B cell (primary cell): ENCODE data around the gene DYNLT2.

Experiments
- EZH2 ChIP-seq: IDR thresholded peaks from 2 replicates; pipeline ENCODE4 v1.6.1; 2012; ENCODE audit warnings: borderline replicate concordance, low read depth, mild to moderate bottlenecking, moderate library complexity, low read length; ENCODE audit not compliant: insufficient read depth, poor library complexity, severe bottlenecking
- TF ChIP-seq, protein P1 (sequence below): fragments of 200-600 bp; IDR thresholded peaks from one replicate; pipeline ENCODE4 v1.8.0; 2022; ENCODE audit warnings: antibody characterized with exemption, mild to moderate bottlenecking

DNA sequence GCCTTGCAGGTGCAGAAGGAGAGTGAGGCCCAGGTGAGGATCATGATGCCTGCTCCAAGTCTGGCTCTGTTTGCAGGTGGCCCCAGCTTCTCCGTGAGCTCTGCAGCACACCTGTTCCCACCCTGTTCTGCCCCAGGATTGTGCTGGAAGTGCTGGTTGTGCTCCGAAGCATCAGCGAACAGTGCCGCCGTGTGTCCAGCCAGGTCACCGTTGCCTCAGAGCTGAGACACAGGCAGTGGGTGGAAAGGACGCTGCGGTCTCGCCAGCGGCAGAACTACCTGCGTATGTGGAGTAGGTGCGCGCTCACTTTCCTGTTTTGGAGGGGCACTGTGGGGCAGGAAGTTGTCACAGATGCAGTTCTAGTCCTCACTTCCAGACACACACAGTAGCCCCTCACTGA is 25.0 kb upstream of the DYNLT2 start:
- no peak for TF ChIP-seq EZH2
- TF ChIP-seq, protein P1, sequence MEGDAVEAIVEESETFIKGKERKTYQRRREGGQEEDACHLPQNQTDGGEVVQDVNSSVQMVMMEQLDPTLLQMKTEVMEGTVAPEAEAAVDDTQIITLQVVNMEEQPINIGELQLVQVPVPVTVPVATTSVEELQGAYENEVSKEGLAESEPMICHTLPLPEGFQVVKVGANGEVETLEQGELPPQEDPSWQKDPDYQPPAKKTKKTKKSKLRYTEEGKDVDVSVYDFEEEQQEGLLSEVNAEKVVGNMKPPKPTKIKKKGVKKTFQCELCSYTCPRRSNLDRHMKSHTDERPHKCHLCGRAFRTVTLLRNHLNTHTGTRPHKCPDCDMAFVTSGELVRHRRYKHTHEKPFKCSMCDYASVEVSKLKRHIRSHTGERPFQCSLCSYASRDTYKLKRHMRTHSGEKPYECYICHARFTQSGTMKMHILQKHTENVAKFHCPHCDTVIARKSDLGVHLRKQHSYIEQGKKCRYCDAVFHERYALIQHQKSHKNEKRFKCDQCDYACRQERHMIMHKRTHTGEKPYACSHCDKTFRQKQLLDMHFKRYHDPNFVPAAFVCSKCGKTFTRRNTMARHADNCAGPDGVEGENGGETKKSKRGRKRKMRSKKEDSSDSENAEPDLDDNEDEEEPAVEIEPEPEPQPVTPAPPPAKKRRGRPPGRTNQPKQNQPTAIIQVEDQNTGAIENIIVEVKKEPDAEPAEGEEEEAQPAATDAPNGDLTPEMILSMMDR: no peak
